Stimulated activated CD8-positive, alpha-beta memory T cell treated with anti-CD3 and anti-CD28 coated beads, Interleukin-4, amount 100 ng/mL, for 4 hours (primary cell): ENCODE results near the gene CCNY.
"Not testable (repeated sequence)": the region's sequence is repeated elsewhere in the genome, so short reads cannot be mapped to it uniquely, and the experiment has no call there.

Source experiments
- DNase-seq, 2 donors: peaks; one replicate each; pipeline ENCODE4 v3.0.0-alpha.2; 2020; ENCODE audit warnings: low read depth in 2 of 2, low spot score in 1 of 2

CCNY gene

GRCh38 chr10:35353805-35354204 is 17.5 kb downstream of the CCNY start:
- no peak for DNase-seq

- not testable (repeated sequence) for DNase-seq
These were observed 17.9 kb downstream of the CCNY start for GRCh38 chr10:35354257-35354656.

GRCh38 chr10:35355971-35356724 is 19.8 kb downstream of the CCNY start:
- DNase-seq, result no peak

- DNase-seq, result no peak
These were observed 20.4 kb downstream of the CCNY start for GRCh38 chr10:35356725-35357092.

- DNase-seq, result no peak
These were observed 22.7 kb downstream of the CCNY start for GRCh38 chr10:35359056-35359455.

GRCh38 chr10:35359873-35360272 is 23.6 kb downstream of the CCNY start:
- no peak for DNase-seq

- no peak for DNase-seq
These were observed 26.5 kb downstream of the CCNY start for GRCh38 chr10:35362701-35363350.

- DNase-seq, result no peak
These were observed 27.3 kb downstream of the CCNY start for GRCh38 chr10:35363587-35363986.

- DNase-seq, result no peak
These were observed 28.5 kb downstream of the CCNY start for GRCh38 chr10:35364808-35365207.

GRCh38 chr10:35365994-35366393 is 29.7 kb downstream of the CCNY start:
- no peak for DNase-seq

- no peak for DNase-seq
These were observed 31.0 kb downstream of the CCNY start for GRCh38 chr10:35367107-35367859.

- DNase-seq, result no peak
These were observed 31.7 kb downstream of the CCNY start for GRCh38 chr10:35367982-35368381.

- no peak for DNase-seq
These were observed 32.3 kb downstream of the CCNY start for GRCh38 chr10:35368485-35369048.

- DNase-seq, result no peak
These were observed 32.8 kb downstream of the CCNY start for GRCh38 chr10:35369049-35369611.

GRCh38 chr10:35371731-35372130 is 35.4 kb downstream of the CCNY start:
- DNase-seq, result no peak

- DNase-seq, result no peak
These were observed 36.0 kb downstream of the CCNY start for GRCh38 chr10:35372329-35372728.

- no peak for DNase-seq
These were observed 38.9 kb downstream of the CCNY start for GRCh38 chr10:35375091-35375765.

- no peak for DNase-seq
These were observed 40.9 kb downstream of the CCNY start for GRCh38 chr10:35377050-35377728.

GRCh38 chr10:35378541-35379210 is 42.4 kb downstream of the CCNY start:
- DNase-seq, result no peak
